IgD-negative memory B cell (primary cell): ENCODE data around the gene DAAM2. TPM values are rescaled to one million over a fixed set of nuclear protein-coding genes. Genes with fewer than 3 reads are reported as not detected.

Experiments used
- H3K27ac Mint-ChIP-seq, 3 donors: one replicate each; pipeline ENCODE4 v1.8.0; 2020 to 2022; ENCODE audit warnings: mild to moderate bottlenecking in 3 of 3, mixed read lengths in 3 of 3, moderate library complexity in 1 of 3
- H3K27me3 Mint-ChIP-seq: one replicate; pipeline ENCODE4 v1.8.0; 2021; ENCODE audit warnings: mixed read lengths
- H3K36me3 Mint-ChIP-seq: one replicate; pipeline ENCODE4 v1.8.0; 2020; ENCODE audit warnings: mild to moderate bottlenecking, mixed read lengths
- H3K4me1 Mint-ChIP-seq, 3 donors: one replicate each; pipeline ENCODE4 v1.8.0; 2020 to 2022; ENCODE audit warnings: mixed read lengths in 3 of 3, mild to moderate bottlenecking in 1 of 3
- H3K4me3 Mint-ChIP-seq, 4 donors: one replicate each; pipeline ENCODE4 v1.8.0; 2020 to 2022; ENCODE audit warnings: mild to moderate bottlenecking in 4 of 4, mixed read lengths in 4 of 4, moderate library complexity in 3 of 4
- H3K9me3 Mint-ChIP-seq, 3 donors: one replicate each; pipeline ENCODE4 v1.8.0; 2020 to 2021; ENCODE audit warnings: mixed read lengths in 3 of 3, mild to moderate bottlenecking in 1 of 3
- polyA plus RNA-seq: library from polyadenylated mRNA; unstranded; fragments of 300-500 nt; fragmentation: Illumina TruSeq; gene quantifications from one replicate; pipeline ENCODE4 v1.2.3, GENCODE V29; 2021

Gene DAAM2
- polyA plus RNA-seq, 1 donor from 2014 or later, result not detected

DNA sequence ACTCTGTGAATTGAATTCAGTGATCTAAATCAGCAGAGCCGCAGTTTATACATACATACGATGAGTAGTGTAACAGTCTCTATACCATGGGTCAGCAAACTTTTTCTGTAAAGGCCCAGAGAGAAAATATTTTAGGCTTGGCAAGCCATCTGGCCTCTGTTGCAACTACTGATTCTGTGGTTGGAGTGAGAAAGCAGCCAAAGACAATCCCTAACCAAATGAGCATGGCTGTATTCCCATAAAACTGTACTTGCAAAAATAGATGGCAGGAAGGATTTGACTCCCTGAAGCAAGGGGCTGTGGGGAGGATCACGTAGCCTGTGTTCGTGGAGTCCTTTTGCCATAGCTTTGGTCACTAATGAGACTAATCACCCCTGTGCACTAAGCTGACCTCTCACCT is 160.0 kb downstream of the DAAM2 start:
- Mint-ChIP-seq H3K36me3 (no peaks in the 10 kb centered on the region), H3K27me3 (no peaks in the 10 kb centered on the region), H3K27ac (no peak overlapping the region), H3K4me1 (no peaks in the 10 kb centered on the region), H3K9me3 (peaks cover 0 to 9% (median 0%) of the 10 kb centered on the region in 3 donors), H3K4me3 (no peak overlapping the region)

DNA sequence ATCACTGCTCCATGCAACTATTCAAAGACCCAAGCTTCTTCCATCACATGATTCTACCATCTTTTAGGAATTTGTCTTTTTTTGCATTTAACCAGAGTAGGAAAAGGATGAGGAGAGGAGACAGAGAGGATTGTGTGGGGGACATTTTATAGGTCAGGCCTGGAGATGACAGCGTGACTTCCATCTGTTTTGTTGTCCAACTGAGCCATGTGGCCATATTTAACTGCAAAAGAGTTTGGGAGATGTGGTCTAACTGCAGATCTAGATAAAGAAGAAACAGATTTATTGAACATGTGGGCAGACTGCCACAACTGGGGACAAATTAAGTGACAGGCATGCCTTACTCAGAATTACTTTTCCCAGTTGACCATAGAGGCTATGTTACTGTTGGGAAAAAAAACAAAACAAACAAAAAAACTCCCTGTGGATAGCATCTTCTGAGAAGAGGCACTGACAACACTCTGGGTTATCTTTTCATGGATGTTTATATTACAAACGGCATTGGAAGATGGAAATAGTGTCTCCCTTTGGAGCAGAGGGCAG is 161.0 kb downstream of the DAAM2 start:
- Mint-ChIP-seq H3K9me3 (peaks cover 0 to 9% (median 2%) of the 10 kb centered on the region in 3 donors), H3K4me3 (no peak overlapping the region), H3K4me1 (no peaks in the 10 kb centered on the region), H3K36me3 (no peaks in the 10 kb centered on the region), H3K27me3 (no peaks in the 10 kb centered on the region), H3K27ac (no peak overlapping the region)

Other genes with a start within 250 kb of the DAAM2 start
- gene KIF6, start 67.0 kb upstream of the DAAM2 start, polyA plus RNA-seq, result not detected
- 0.19 TPM for gene MOCS1, start 142.1 kb downstream of the DAAM2 start, polyA plus RNA-seq